IMR-90 (cell line): ENCODE results near the gene IRF2.

ENCODE experiments used
- BHLHE40 ChIP-seq: fragments of 150-350 bp; IDR thresholded peaks from 2 replicates; pipeline ENCODE4 v1.6.1; 2016; ENCODE audit warnings: mild to moderate bottlenecking, low read depth, low read length
- CTCF ChIP-seq: conservative IDR thresholded peaks from 2 replicates; pipeline ENCODE4 v1.5.1; 2012; ENCODE audit warnings: mild to moderate bottlenecking, low read depth, low read length, improper control_type of control experiment
- POLR2A ChIP-seq: IDR thresholded peaks from 2 replicates; pipeline ENCODE4 v1.6.1; 2012; ENCODE audit warnings: mild to moderate bottlenecking, low read depth, low read length
- RAD21 ChIP-seq: IDR thresholded peaks from 2 replicates; pipeline ENCODE4 v1.6.1; 2012; ENCODE audit warnings: low read length, improper control_type of control experiment

GRCh38 chr4:184466634-184467033 is 7.7 kb downstream of the IRF2 start:
- TF ChIP-seq POLR2A, result no peak
- TF ChIP-seq RAD21, result no peak
- TF ChIP-seq CTCF, result no peak
- TF ChIP-seq BHLHE40, result no peak
